MM.1S (cell line): Measurements from ENCODE around the gene TNPO3.
A peak's percentile ranks its signal among the peaks of the same experiment; 100 is the strongest.
"Not testable (repeated sequence)": the region's sequence is repeated elsewhere in the genome, so short reads cannot be mapped to it uniquely, and the experiment has no call there.

ENCODE experiments used
- DNase-seq: peaks from one replicate; pipeline ENCODE4 v3.0.0-alpha.2; 2015
- H2AFZ ChIP-seq: fragments of 300-600 bp; sonication (generic); 2 replicates; pipeline ENCODE4 v1.6.0; 2016; ENCODE audit warnings: antibody characterized with exemption, low read length
- H3F3A ChIP-seq: fragments of 300-600 bp; sonication (generic); 2 replicates; pipeline ENCODE4 v1.6.1; 2016; ENCODE audit warnings: mild to moderate bottlenecking, antibody characterized with exemption, low read length, moderate library complexity, mixed read lengths; ENCODE audit not compliant: insufficient read depth
- H3K27ac ChIP-seq: fragments of 300-600 bp; sonication (generic); 2 replicates; pipeline ENCODE4 v1.5.1; 2016; ENCODE audit warnings: mild to moderate bottlenecking, low read length
- H3K27me3 ChIP-seq: fragments of 300-600 bp; sonication (generic); replicated peaks from 2 replicates; pipeline ENCODE4 v1.6.0; 2016; ENCODE audit warnings: low read length; ENCODE audit not compliant: insufficient read depth
- H3K36me3 ChIP-seq: fragments of 300-600 bp; sonication (generic); replicated peaks from 2 replicates; pipeline ENCODE4 v1.6.1; 2016; ENCODE audit warnings: mild to moderate bottlenecking, low read length, mixed read lengths; ENCODE audit not compliant: insufficient read depth
- H3K4me1 ChIP-seq: fragments of 300-600 bp; sonication (generic); 2 replicates; pipeline ENCODE4 v1.6.1; 2016; ENCODE audit warnings: low read length, mixed read lengths
- H3K4me2 ChIP-seq: fragments of 300-600 bp; sonication (generic); 2 replicates; pipeline ENCODE4 v1.6.0; 2016; ENCODE audit warnings: low read depth, low read length
- H3K4me3 ChIP-seq: fragments of 300-600 bp; sonication (generic); 2 replicates; pipeline ENCODE4 v1.5.1; 2016; ENCODE audit warnings: low read length, mixed read lengths
- H3K79me2 ChIP-seq: fragments of 300-600 bp; sonication (generic); 2 replicates; pipeline ENCODE4 v1.6.1; 2016; ENCODE audit warnings: mixed run types, low read length, mixed read lengths
- H3K9ac ChIP-seq: fragments of 300-600 bp; sonication (generic); 2 replicates; pipeline ENCODE4 v1.6.1; 2016; ENCODE audit warnings: low read length, mixed read lengths
- H3K9me2 ChIP-seq: fragments of 300-600 bp; sonication (generic); replicated peaks from 2 replicates; pipeline ENCODE4 v1.6.1; 2016; ENCODE audit warnings: mild to moderate bottlenecking, low read length, mixed read lengths; ENCODE audit not compliant: insufficient read depth
- H3K9me3 ChIP-seq: fragments of 300-600 bp; sonication (generic); replicated peaks from 2 replicates; pipeline ENCODE4 v1.6.1; 2016; ENCODE audit warnings: mild to moderate bottlenecking, low read length, mixed read lengths; ENCODE audit not compliant: insufficient read depth
- H4K20me1 ChIP-seq: fragments of 300-600 bp; sonication (generic); 2 replicates; pipeline ENCODE4 v1.6.1; 2016; ENCODE audit warnings: mild to moderate bottlenecking, low read length, moderate library complexity, mixed read lengths; ENCODE audit not compliant: insufficient read depth
- CTCF ChIP-seq: fragments of 300-600 bp; sonication (generic); IDR thresholded peaks from 2 replicates; pipeline ENCODE4 v1.5.1; 2016; ENCODE audit warnings: antibody characterized with exemption, low read length, mixed read lengths
- EZH2 ChIP-seq: fragments of 300-600 bp; sonication (generic); optimal IDR thresholded peaks from 2 replicates; pipeline ENCODE3; 2017; ENCODE audit warnings: low read depth, mild to moderate bottlenecking, antibody characterized with exemption, low read length, mixed read lengths
- EZH2phosphoT487 ChIP-seq: fragments of 300-600 bp; sonication (generic); IDR thresholded peaks from 2 replicates; pipeline ENCODE4 v1.6.1; 2018; ENCODE audit warnings: antibody characterized with exemption, low read length

The TNPO3 gene

GRCh38 chr7:128946936-128947830 lies 107.7 kb downstream of the TNPO3 start:
- Histone ChIP-seq H3K9me3 (no peaks in the 10 kb centered on the region), H2AFZ (no peak overlapping the region), H3K9me2 (no peaks in the 10 kb centered on the region), H3F3A (no peaks in the 10 kb centered on the region), H3K4me2 (no peak overlapping the region), H4K20me1 (no peaks in the 10 kb centered on the region), H3K9ac (no peak overlapping the region), H3K27me3 (no peaks in the 10 kb centered on the region), H3K79me2 (peaks cover 41% of the 10 kb centered on the region), H3K4me1 (peaks cover under 1% of the 10 kb centered on the region; the same call in 1 of the 2 replicates), H3K4me3 (no peak overlapping the region), H3K36me3 (peaks cover 8% of the 10 kb centered on the region; the same call in 1 of the 2 replicates), H3K27ac (no peak overlapping the region)
- TF ChIP-seq EZH2phosphoT487: no peak
- TF ChIP-seq CTCF: peak; percentile 46
- no peak for DNase-seq

- Histone ChIP-seq H3K27me3 (no peaks in the 10 kb centered on the region), H3K4me1 (peaks cover 14% of the 10 kb centered on the region), H3K9me3 (no peaks in the 10 kb centered on the region), H3K36me3 (peaks cover 8% of the 10 kb centered on the region; the same call in 1 of the 2 replicates), H4K20me1 (no peaks in the 10 kb centered on the region), H3F3A (peaks cover 9% of the 10 kb centered on the region), H3K79me2 (peaks cover 52% of the 10 kb centered on the region), H3K4me2 (no peak overlapping the region), H3K9me2 (no peaks in the 10 kb centered on the region), H3K27ac (no peak overlapping the region), H3K9ac (no peak overlapping the region), H3K4me3 (no peak overlapping the region), H2AFZ (no peak overlapping the region)
- no peak for TF ChIP-seq CTCF
- no peak for TF ChIP-seq EZH2
- no peak for TF ChIP-seq EZH2phosphoT487
- no peak for DNase-seq
These were observed 109.1 kb downstream of the TNPO3 start for GRCh38 chr7:128945668-128946366.

GRCh38 chr7:128944487-128945236 lies 110.2 kb downstream of the TNPO3 start:
- no peak overlapping the region for H3K4me3 ChIP-seq
- H3K9me2 ChIP-seq: no peaks in the 10 kb centered on the region
- H3K4me2 ChIP-seq: no peak overlapping the region
- H3K36me3 ChIP-seq: peaks cover 8% of the 10 kb centered on the region; the same call in 1 of the 2 replicates
- H3K27ac ChIP-seq: no peak overlapping the region
- no peaks in the 10 kb centered on the region for H3K9me3 ChIP-seq
- H4K20me1 ChIP-seq: no peaks in the 10 kb centered on the region
- H2AFZ ChIP-seq: no peak overlapping the region
- H3K9ac ChIP-seq: no peak overlapping the region
- no peak for DNase-seq
- TF ChIP-seq EZH2phosphoT487 (no peak), EZH2 (no peak), CTCF (no peak)
- peaks cover 53% of the 10 kb centered on the region for H3K79me2 ChIP-seq
- no peaks in the 10 kb centered on the region for H3K27me3 ChIP-seq
- peaks cover 23% of the 10 kb centered on the region for H3K4me1 ChIP-seq
- peaks cover 21% of the 10 kb centered on the region for H3F3A ChIP-seq

- Histone ChIP-seq H3F3A (peaks cover 33% of the 10 kb centered on the region), H3K4me1 (peaks cover 29% of the 10 kb centered on the region), H3K79me2 (peaks cover 65% of the 10 kb centered on the region)
- not testable (repeated sequence) for H3K27me3 ChIP-seq, H3K9me3 ChIP-seq, DNase-seq, H3K9ac ChIP-seq, H3K27ac ChIP-seq, H2AFZ ChIP-seq, H3K4me3 ChIP-seq, H3K36me3 ChIP-seq, H3K9me2 ChIP-seq, H4K20me1 ChIP-seq, H3K4me2 ChIP-seq
These were observed 111.7 kb downstream of the TNPO3 start for GRCh38 chr7:128943251-128943650.
